Keratinocyte (primary cell): ENCODE data around the gene LDAH. TPM values are rescaled to one million over a fixed set of nuclear protein-coding genes. Genes with fewer than 3 reads are reported as not detected.

ENCODE experiments used
- DNase-seq: peaks from one replicate; pipeline ENCODE4 v3.0.0-alpha.2; 2011; ENCODE audit warnings: low read depth, missing footprints, low spot score
- FAIRE-seq: peaks from 2 replicates; lab custom pipeline; 2011; peaks lifted over from hg19 to GRCh38; lab: Jason Lieb, UNC
- H2AFZ ChIP-seq: 2 replicates; pipeline ENCODE4 v1.6.0; 2012; ENCODE audit warnings: low read length, control low read depth, inconsistent platforms; ENCODE audit not compliant: control insufficient read depth
- H3K27ac ChIP-seq: 2 replicates; pipeline ENCODE4 v1.5.1; 2011; ENCODE audit warnings: low read length; ENCODE audit not compliant: control insufficient read depth, insufficient read depth
- H3K27me3 ChIP-seq: 3 replicates; pipeline ENCODE4 v1.6.0; 2011; ENCODE audit warnings: low read length; ENCODE audit not compliant: control insufficient read depth, insufficient read depth; ENCODE audit errors: extremely low read depth
- H3K36me3 ChIP-seq, 2 experiments: 2 replicates in 1 of 2; 3 replicates in 1 of 2; pipeline ENCODE4 v1.5.1; 2011; ENCODE audit warnings: low read length in 2 of 2, mild to moderate bottlenecking in 1 of 2; ENCODE audit not compliant: control insufficient read depth in 2 of 2, insufficient read depth in 2 of 2; ENCODE audit errors: extremely low read depth in 1 of 2
- H3K4me1 ChIP-seq: 3 replicates; pipeline ENCODE4 v1.5.1; 2011; ENCODE audit warnings: low read length; ENCODE audit not compliant: control insufficient read depth, insufficient read depth; ENCODE audit errors: extremely low read depth
- H3K4me2 ChIP-seq: 3 replicates; pipeline ENCODE4 v1.6.0; 2011; ENCODE audit warnings: low read depth, low read length; ENCODE audit not compliant: control insufficient read depth, insufficient read depth; ENCODE audit errors: extremely low read depth
- H3K4me3 ChIP-seq, 3 experiments: fragments of 200-600 bp in 1 of 3; sonication (generic) in 1 of 3; 2 replicates in 2 of 3; 3 replicates in 1 of 3; pipeline ENCODE4 v1.5.1; 2011 to 2016; ENCODE audit warnings: low read length in 3 of 3, mild to moderate bottlenecking in 3 of 3, control low read depth in 2 of 3, inconsistent platforms in 1 of 3, low read depth in 1 of 3, mixed read lengths in 1 of 3, mixed run types in 1 of 3, moderate library complexity in 1 of 3; ENCODE audit not compliant: control insufficient read depth in 2 of 3, insufficient read depth in 2 of 3; ENCODE audit errors: extremely low read depth in 1 of 3
- H3K79me2 ChIP-seq: 2 replicates; pipeline ENCODE4 v1.6.0; 2012; ENCODE audit warnings: low read length; ENCODE audit not compliant: control insufficient read depth, insufficient read depth
- H3K9ac ChIP-seq: 3 replicates; pipeline ENCODE4 v1.6.0; 2011; ENCODE audit warnings: low read length; ENCODE audit not compliant: control insufficient read depth, insufficient read depth; ENCODE audit errors: extremely low read depth
- H3K9me1 ChIP-seq: 3 replicates; pipeline ENCODE4 v1.6.0; 2011; ENCODE audit warnings: low read length; ENCODE audit not compliant: control insufficient read depth, insufficient read depth; ENCODE audit errors: extremely low read depth
- H3K9me3 ChIP-seq: 2 replicates; pipeline ENCODE4 v1.5.1; 2012; ENCODE audit warnings: low read depth, low read length; ENCODE audit not compliant: control insufficient read depth
- H4K20me1 ChIP-seq: 3 replicates; pipeline ENCODE4 v1.6.0; 2011; ENCODE audit warnings: low read length; ENCODE audit not compliant: control insufficient read depth, insufficient read depth; ENCODE audit errors: extremely low read depth
- CTCF ChIP-seq, 3 experiments: IDR thresholded peaks in 1 of 3; conservative IDR thresholded peaks in 1 of 3; optimal IDR thresholded peaks in 1 of 3; 2 replicates in 2 of 3; 3 replicates in 1 of 3; pipeline versions ENCODE3 to v1.5.1; 2011; ENCODE audit warnings: low read length in 3 of 3, mild to moderate bottlenecking in 3 of 3, moderate library complexity in 2 of 3, control low read depth in 1 of 3, inconsistent platforms in 1 of 3; ENCODE audit not compliant: insufficient read depth in 2 of 3; ENCODE audit errors: extremely low read depth in 1 of 3
- EZH2 ChIP-seq: IDR thresholded peaks from one replicate; pipeline ENCODE4 v1.6.1; 2012; ENCODE audit warnings: inconsistent platforms, mild to moderate bottlenecking, low read length, moderate library complexity
- dilution Hi-C: fragments of 300-500 bp; cut with MboI; formaldehyde crosslinking; loops from one replicate; pipeline ENCODE4 v1.7.0; 2020; ENCODE audit warnings: low sequenced_read_pairs; ENCODE audit not compliant: extremely low pct_ligation_motif_present
- polyA plus RNA-seq, 5 experiments: library from polyadenylated mRNA; depleted of rRNA in 3 of 5; stranded (reverse) in 3 of 5; stranded (forward) in 1 of 5; unstranded in 1 of 5; fragments of >200 nt; gene quantifications; 1 replicate in 1 of 5; 2 replicates in 3 of 5; 3 replicates in 1 of 5; pipeline versions ENCODE4 v1.2.1 to v1.2.3, GENCODE V29; 2011 to 2012; ENCODE audit warnings: missing spikeins in 2 of 5, low read depth in 1 of 5, low replicate concordance in 1 of 5

LDAH gene
- polyA plus RNA-seq, 1 donor (not counting 4 experiments of a cell fraction or from before 2014, with no cell fraction given) = 22.7 TPM

- Histone ChIP-seq H3K27ac (no peak overlapping the region), H3K4me2 (no peak overlapping the region), H3K4me1 (peaks cover 4% of the 10 kb centered on the region), H3K9me3 (no peaks in the 10 kb centered on the region), H2AFZ (no peak overlapping the region), H3K9me1 (no peaks in the 10 kb centered on the region), H3K4me3 (no peak overlapping the region), H3K79me2 (no peaks in the 10 kb centered on the region), H3K27me3 (peaks cover 85% of the 10 kb centered on the region), H4K20me1 (no peaks in the 10 kb centered on the region), H3K36me3 (no peaks in the 10 kb centered on the region), H3K9ac (no peak overlapping the region)
- dilution Hi-C loops = no loop called here
- TF ChIP-seq EZH2 = no peak
- no peak for TF ChIP-seq CTCF (optimal IDR thresholded peaks at IDR 0.05 in 1 of 3, IDR thresholded peaks at IDR 0.05 in 1 of 3, conservative IDR thresholded peaks at IDR 0.05 in 1 of 3; ENCODE audit: extremely low read depth in 1 of 3, insufficient read depth in 2 of 3, low read length in 3 of 3)
- DNase-seq = no peak
- no peak for FAIRE-seq
These were observed 153.2 kb downstream of the LDAH start for GRCh38 chr2:20669562-20670314.

GRCh38 chr2:20668871-20669475, 153.9 kb downstream of the LDAH start:
- Histone ChIP-seq H3K9ac (no peak overlapping the region), H3K4me1 (peaks cover 4% of the 10 kb centered on the region), H2AFZ (no peak overlapping the region), H3K27me3 (peaks cover 91% of the 10 kb centered on the region), H3K9me3 (no peaks in the 10 kb centered on the region), H3K9me1 (no peaks in the 10 kb centered on the region), H3K4me2 (no peak overlapping the region), H3K79me2 (no peaks in the 10 kb centered on the region), H4K20me1 (no peaks in the 10 kb centered on the region), H3K36me3 (no peaks in the 10 kb centered on the region), H3K27ac (no peak overlapping the region), H3K4me3 (no peak overlapping the region)
- DNase-seq (no peak), FAIRE-seq (no peak)
- dilution Hi-C loops = no loop called here
- TF ChIP-seq EZH2 (no peak), CTCF (optimal IDR thresholded peaks at IDR 0.05 in 1 of 3, IDR thresholded peaks at IDR 0.05 in 1 of 3, conservative IDR thresholded peaks at IDR 0.05 in 1 of 3; ENCODE audit: extremely low read depth in 1 of 3, insufficient read depth in 2 of 3, low read length in 3 of 3) (no peak)
